Gastrocnemius medialis (tissue), 4 donors: ENCODE measurements around the gene MYH10. TPM values are rescaled to one million over a fixed set of nuclear protein-coding genes. Genes with fewer than 3 reads are reported as not detected.

Experiments
- ATAC-seq, 2 donors: fragments of 150-250 bp; one replicate each; pipeline ENCODE4 v1.9.1; 2016
- DNase-seq, 2 donors: peaks; one replicate each; pipeline ENCODE4 v3.0.0-alpha.2; 2019
- H3K27ac ChIP-seq, 4 donors: fragments of 200-600 bp; sonication (generic); 1 replicate in 1 of 4; 2 replicates in 3 of 4; pipeline ENCODE4 v1.5.1; 2016 to 2018; ENCODE audit warnings: mild to moderate bottlenecking in 2 of 4, moderate library complexity in 1 of 4
- H3K27me3 ChIP-seq, 3 donors: fragments of 200-600 bp; sonication (generic) in 2 of 3; 1 replicate in 1 of 3; 2 replicates in 2 of 3; pipeline versions ENCODE4 v1.5.1 to v1.6.0; 2016 to 2019; ENCODE audit warnings: mild to moderate bottlenecking in 1 of 3, moderate library complexity in 1 of 3
- H3K36me3 ChIP-seq, 2 donors: fragments of 200-600 bp; sonication (generic) in 1 of 2; one replicate each; pipeline ENCODE4 v1.5.1; 2017 to 2018
- H3K4me1 ChIP-seq, 2 donors: fragments of 200-600 bp; sonication (generic) in 1 of 2; one replicate each; pipeline ENCODE4 v1.5.1; 2016 to 2017; ENCODE audit warnings: mild to moderate bottlenecking in 2 of 2
- H3K4me3 ChIP-seq, 4 donors: fragments of 200-600 bp; sonication (generic) in 3 of 4; 1 replicate in 1 of 4; 2 replicates in 3 of 4; pipeline ENCODE4 v1.5.1; 2016 to 2019; ENCODE audit warnings: mild to moderate bottlenecking in 2 of 4
- H3K9me3 ChIP-seq, 3 donors: fragments of 200-600 bp; sonication (generic) in 2 of 3; 1 replicate in 1 of 3; 2 replicates in 2 of 3; pipeline ENCODE4 v1.5.1; 2016 to 2019
- POLR2A ChIP-seq, 2 donors: fragments of 450-650 bp; IDR thresholded peaks; one replicate each; pipeline ENCODE4 v1.6.1; 2017; ENCODE audit warnings: antibody characterized with exemption in 2 of 2, mild to moderate bottlenecking in 2 of 2, moderate library complexity in 2 of 2
- in situ Hi-C, 4 donors: fragments of 200-750 bp; cut with MboI; loops; one replicate each; pipeline versions ENCODE4 v1.15.0 to v1.8.0; 2017; ENCODE audit warnings: low sequenced_read_pairs in 4 of 4
- intact Hi-C: fragments of 100-400 bp; cut with DNase I; formaldehyde crosslinking; loops from one replicate; pipeline ENCODE4 v1.15.1; 2023; ENCODE audit warnings: low total_unique reads
- total RNA-seq, 4 donors: library from RNA; depleted of rRNA; stranded (reverse); fragments of >200 nt; gene quantifications; one replicate each; pipeline versions ENCODE4 v1.1.0 to v1.2.3, GENCODE V29; 2016
- TF ChIP-seq, protein P1 (sequence below), 5 experiments: fragments of 450-650 bp in 3 of 5; fragments of 200-600 bp in 2 of 5; sonication (generic) in 2 of 5; IDR thresholded peaks in 4 of 5; conservative IDR thresholded peaks in 1 of 5; 1 replicate in 4 of 5; 2 replicates in 1 of 5; pipeline ENCODE4 v1.5.1; 2016 to 2019; ENCODE audit warnings: antibody characterized with exemption in 5 of 5, mild to moderate bottlenecking in 3 of 5, moderate library complexity in 3 of 5

The MYH10 gene
- total RNA-seq, 4 donors from 2014 or later = 2.5 to 10.6 (median 4.1) TPM

DNA sequence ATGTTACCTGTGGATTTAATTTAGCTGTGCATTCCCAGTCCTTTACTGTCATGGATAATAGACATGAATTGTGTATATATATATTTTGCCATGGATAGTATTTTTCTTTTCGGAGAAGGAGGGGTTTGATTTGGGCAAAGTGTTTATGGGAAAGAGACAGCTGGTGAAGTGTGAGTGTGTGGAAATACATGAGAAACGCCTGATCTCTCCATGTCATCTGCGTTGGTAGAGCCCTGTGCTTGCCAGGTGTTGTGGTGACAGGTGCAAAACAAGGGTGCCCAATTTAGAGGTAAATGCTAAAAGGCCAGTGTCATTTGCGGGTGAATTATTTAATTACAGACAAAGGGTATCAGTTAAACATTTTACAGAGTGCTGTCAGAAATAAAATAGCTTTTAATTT, 171.4 kb downstream of the MYH10 start:
- H3K27me3 ChIP-seq = no peaks in the 10 kb centered on the region
- in situ Hi-C loops (no loop called here), intact Hi-C loops (no loop called here)
- TF ChIP-seq, protein P1, sequence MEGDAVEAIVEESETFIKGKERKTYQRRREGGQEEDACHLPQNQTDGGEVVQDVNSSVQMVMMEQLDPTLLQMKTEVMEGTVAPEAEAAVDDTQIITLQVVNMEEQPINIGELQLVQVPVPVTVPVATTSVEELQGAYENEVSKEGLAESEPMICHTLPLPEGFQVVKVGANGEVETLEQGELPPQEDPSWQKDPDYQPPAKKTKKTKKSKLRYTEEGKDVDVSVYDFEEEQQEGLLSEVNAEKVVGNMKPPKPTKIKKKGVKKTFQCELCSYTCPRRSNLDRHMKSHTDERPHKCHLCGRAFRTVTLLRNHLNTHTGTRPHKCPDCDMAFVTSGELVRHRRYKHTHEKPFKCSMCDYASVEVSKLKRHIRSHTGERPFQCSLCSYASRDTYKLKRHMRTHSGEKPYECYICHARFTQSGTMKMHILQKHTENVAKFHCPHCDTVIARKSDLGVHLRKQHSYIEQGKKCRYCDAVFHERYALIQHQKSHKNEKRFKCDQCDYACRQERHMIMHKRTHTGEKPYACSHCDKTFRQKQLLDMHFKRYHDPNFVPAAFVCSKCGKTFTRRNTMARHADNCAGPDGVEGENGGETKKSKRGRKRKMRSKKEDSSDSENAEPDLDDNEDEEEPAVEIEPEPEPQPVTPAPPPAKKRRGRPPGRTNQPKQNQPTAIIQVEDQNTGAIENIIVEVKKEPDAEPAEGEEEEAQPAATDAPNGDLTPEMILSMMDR (IDR thresholded peaks at IDR 0.05 in 4 of 5, conservative IDR thresholded peaks at IDR 0.05 in 1 of 5) = no peak
- no peak for TF ChIP-seq POLR2A (IDR thresholded peaks at IDR 0.05)
- H3K27ac ChIP-seq = no peak overlapping the region
- peak in 1 of 2 donors; percentile 53 for ATAC-seq
- no peaks in the 10 kb centered on the region for H3K9me3 ChIP-seq
- H3K4me1 ChIP-seq = peaks cover 7 to 12% of the 10 kb centered on the region in 2 donors
- H3K4me3 ChIP-seq = no peak overlapping the region
- no peak for DNase-seq
- peaks cover 0 to 93% of the 10 kb centered on the region in 2 donors for H3K36me3 ChIP-seq

DNA sequence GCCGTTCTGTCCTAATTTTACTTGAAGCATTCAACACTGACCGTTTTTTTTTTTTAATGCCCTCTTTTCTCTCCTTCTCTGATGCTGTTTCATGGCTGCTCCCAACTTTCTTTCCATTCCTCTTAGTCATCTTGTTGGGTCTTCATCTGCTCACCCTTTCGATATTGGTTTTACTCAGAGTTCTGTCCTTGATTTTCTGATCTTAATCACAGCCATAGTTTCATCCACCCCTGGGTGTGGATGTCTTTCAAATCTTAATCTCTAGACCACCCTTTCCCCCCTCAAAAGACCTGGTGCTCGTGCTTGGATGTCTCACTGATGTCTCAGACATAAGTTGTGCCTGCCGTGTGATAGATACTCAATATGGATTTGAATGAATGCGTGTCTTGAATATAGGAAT, 172.4 kb downstream of the MYH10 start:
- no peak overlapping the region for H3K27ac ChIP-seq
- intact Hi-C loops = no loop called here
- no peaks in the 10 kb centered on the region for H3K27me3 ChIP-seq
- TF ChIP-seq, protein P1 (IDR thresholded peaks at IDR 0.05 in 4 of 5, conservative IDR thresholded peaks at IDR 0.05 in 1 of 5) = no peak
- no peak for TF ChIP-seq POLR2A (IDR thresholded peaks at IDR 0.05)
- DNase-seq (no peak), ATAC-seq (no peak)
- no peak overlapping the region for H3K4me3 ChIP-seq
- H3K4me1 ChIP-seq = peaks cover 7 to 14% of the 10 kb centered on the region in 2 donors
- H3K9me3 ChIP-seq = no peaks in the 10 kb centered on the region
- peaks cover 0 to 93% of the 10 kb centered on the region in 2 donors for H3K36me3 ChIP-seq
- in situ Hi-C loops = no loop called here

DNA sequence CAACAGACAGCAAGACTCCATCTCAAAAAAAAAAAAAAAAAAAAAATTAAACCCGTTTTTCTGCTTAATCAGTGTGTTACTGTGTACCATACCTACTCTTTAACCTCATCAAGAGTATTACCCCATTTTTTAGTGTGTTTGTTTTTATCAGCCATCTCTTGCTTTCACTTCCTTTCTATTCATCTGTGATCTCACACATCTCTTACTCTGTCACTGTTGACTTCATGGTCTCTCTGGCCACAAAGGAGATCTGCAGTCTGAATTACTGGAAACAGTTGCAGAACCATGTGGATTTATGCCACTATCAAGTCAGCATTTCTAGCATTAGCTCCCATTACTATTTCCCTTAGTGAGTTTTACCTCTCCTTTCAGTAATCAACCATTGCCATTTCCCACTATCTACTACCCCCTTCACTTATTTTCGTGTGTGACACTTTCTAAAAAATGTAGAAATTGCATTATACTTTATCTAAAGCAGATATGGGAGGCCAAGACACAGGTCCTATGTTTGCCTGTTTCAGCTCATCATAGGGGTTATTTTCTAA, 174.8 kb downstream of the MYH10 start:
- in situ Hi-C loops (no loop called here), intact Hi-C loops (no loop called here)
- Histone ChIP-seq H3K36me3 (peaks cover 0 to 90% of the 10 kb centered on the region in 2 donors), H3K4me1 (peaks cover 0 to 14% of the 10 kb centered on the region in 2 donors), H3K27me3 (no peaks in the 10 kb centered on the region), H3K9me3 (no peaks in the 10 kb centered on the region), H3K27ac (no peak overlapping the region), H3K4me3 (no peak overlapping the region)
- ATAC-seq (no peak), DNase-seq (no peak)
- TF ChIP-seq POLR2A (IDR thresholded peaks at IDR 0.05) = no peak
- TF ChIP-seq, protein P1 (IDR thresholded peaks at IDR 0.05 in 4 of 5, conservative IDR thresholded peaks at IDR 0.05 in 1 of 5) = no peak

DNA sequence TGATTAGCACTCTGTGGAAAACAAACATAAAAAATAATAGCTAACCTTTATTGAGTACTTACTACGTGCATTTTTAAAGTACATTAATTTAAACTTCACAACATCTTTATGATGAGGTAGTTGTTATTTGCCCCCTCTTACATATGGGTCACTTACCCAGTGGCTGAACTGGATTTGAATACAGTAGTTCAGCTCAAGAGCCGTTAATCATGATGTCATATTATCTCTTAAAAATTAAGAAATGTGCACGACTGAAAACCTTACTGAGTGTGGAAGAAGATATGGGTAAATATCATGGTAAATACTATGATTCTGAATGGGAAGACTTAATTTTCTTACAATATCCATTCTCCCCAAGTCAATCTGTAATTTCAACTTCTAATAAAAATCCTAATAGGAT, 177.2 kb downstream of the MYH10 start:
- in situ Hi-C loops (no loop called here), intact Hi-C loops (no loop called here)
- Histone ChIP-seq H3K27ac (no peak overlapping the region), H3K4me1 (peaks cover 0 to 11% of the 10 kb centered on the region in 2 donors), H3K4me3 (no peak overlapping the region), H3K27me3 (no peaks in the 10 kb centered on the region), H3K9me3 (no peaks in the 10 kb centered on the region), H3K36me3 (peaks cover 0 to 88% of the 10 kb centered on the region in 2 donors)
- ATAC-seq (no peak), DNase-seq (no peak)
- TF ChIP-seq, protein P1 (IDR thresholded peaks at IDR 0.05 in 4 of 5, conservative IDR thresholded peaks at IDR 0.05 in 1 of 5) = no peak
- no peak for TF ChIP-seq POLR2A (IDR thresholded peaks at IDR 0.05)
